TTC549 (cell line): Measurements from ENCODE around the gene TM4SF4.
"Not testable (repeated sequence)": the region's sequence is repeated elsewhere in the genome, so short reads cannot be mapped to it uniquely, and the experiment has no call there.

ENCODE experiments used
- FAIRE-seq: peaks from 2 replicates; lab custom pipeline; 2012; peaks lifted over from hg19 to GRCh38; lab: Jason Lieb, UNC

The TM4SF4 gene, protein sequence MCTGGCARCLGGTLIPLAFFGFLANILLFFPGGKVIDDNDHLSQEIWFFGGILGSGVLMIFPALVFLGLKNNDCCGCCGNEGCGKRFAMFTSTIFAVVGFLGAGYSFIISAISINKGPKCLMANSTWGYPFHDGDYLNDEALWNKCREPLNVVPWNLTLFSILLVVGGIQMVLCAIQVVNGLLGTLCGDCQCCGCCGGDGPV

DNA sequence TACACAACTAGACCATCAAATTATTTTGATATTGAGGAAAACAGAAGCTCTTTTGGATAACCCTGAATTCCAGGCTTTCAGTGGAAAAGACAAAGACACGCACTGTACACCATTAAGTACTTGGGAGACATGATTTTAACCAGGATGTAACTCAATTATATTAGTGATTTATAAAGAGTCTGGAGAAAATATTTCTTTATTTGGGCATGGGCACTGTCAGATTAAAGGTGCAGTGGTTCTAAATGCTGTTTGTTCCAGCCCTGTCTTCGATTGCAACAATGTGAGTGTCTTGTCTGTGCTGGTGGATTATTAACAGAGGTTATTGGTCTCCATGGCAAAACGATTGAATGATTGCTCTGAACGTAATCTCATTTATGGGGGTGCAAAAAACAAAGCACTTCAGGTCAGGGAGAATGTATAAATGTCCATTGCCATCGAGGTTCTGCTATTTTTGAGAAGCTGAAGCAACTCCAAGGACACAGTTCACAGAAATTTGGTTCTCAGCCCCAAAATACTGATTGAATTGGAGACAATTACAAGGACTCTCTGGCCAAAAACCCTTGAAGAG is at the start of gene TM4SF4:
Gene TM4SF4 (plus strand): TSS at position 448 of the 568 bp plus-strand sequence. CDS start 181 bp downstream, outside the sequence.
- FAIRE-seq: no peak

DNA sequence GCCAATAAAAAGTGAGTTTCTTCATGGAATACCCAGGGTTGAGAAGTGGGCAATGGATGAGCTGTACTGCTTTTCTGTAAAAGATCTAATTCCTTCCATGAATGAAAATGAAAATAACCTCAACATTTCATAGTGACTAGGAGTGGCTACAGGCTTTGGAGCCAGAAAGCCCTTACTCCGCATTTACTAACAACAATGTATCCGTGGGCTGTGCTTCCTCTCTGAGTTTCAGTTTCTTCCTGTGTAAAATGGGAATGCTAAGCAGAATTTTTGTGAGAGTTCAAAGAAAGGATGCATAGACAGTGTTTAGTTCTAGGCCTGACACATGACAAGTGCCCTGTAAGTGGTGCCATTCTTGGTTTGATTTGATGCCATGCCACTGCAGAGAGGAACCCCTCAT is 49.6 kb upstream of the TM4SF4 start:
- no peak for FAIRE-seq

DNA sequence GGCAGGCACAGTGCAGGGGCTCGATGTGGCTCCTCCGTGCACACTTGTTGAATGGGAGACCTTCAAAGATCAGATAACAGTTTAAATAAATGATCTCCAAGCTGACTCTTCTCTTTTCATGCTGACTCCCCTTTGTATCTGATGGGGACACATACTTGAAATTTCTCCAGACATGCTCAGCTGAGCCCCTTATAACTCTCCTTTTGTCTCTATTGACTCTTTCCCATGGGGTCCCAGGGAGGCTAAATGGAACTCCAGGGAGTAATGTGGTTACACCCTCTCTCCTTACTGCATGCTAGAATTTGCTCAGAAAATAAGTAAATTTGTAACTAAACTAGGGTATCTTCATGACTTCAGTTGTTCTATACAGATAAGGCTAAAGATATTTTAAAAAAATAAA is 48.2 kb upstream of the TM4SF4 start:
- no peak for FAIRE-seq

DNA sequence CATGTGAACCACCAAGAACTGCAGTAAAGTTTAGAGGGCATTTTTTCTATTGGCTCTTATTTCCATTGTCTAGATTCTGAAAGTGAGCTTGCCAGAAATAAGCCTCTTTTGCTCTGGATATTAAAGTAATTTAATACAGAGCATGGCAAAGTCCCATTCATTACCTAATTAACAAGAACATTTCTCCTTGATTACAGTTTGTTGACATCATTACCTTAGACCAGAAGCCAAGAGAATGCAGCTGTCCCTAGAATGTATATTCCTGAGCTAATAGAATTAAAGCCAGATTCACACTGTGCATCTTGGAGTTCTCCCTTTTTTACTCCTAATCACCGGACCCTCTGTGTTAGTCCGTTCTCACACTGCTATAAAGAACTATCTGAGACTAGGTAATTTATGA is 46.4 kb upstream of the TM4SF4 start:
- FAIRE-seq: no peak

DNA sequence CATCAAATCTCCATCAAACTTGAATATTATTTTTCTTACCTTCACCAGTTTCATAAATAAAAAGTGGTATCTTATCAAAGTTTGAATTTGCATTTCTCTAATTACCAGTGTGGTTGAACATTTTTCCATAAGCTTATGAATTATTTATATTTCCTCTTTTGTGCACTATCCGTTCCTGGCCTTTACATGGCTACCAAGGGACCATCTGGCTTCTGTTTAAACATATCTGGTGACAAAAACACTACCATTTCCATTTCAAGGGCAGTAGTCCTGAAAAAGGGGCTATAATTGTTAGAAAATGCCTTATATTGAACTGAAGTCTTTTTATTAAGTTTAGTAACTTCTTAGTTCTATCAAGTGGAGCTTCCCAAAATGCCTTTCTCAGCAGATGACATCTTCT is 44.3 kb upstream of the TM4SF4 start:
- no peak for FAIRE-seq

DNA sequence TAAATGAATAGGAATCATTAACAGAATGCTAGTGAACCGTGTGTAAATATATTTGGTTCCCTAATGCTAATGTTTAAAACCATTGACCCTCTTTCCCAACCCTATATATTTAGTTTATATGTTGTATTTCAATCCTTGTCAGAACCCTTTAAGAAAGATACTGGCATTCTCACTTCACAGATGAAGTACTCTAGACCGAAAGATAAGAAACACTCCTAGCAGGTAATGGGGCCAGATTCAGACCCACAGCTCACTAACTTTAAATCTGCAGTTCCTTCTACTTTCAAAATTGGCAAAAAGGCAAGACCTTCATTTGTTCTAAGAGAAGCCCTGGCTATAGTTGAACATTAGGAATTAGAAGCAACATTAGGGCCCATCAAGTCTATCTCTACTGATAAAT is 42.3 kb upstream of the TM4SF4 start:
- no peak for FAIRE-seq

DNA sequence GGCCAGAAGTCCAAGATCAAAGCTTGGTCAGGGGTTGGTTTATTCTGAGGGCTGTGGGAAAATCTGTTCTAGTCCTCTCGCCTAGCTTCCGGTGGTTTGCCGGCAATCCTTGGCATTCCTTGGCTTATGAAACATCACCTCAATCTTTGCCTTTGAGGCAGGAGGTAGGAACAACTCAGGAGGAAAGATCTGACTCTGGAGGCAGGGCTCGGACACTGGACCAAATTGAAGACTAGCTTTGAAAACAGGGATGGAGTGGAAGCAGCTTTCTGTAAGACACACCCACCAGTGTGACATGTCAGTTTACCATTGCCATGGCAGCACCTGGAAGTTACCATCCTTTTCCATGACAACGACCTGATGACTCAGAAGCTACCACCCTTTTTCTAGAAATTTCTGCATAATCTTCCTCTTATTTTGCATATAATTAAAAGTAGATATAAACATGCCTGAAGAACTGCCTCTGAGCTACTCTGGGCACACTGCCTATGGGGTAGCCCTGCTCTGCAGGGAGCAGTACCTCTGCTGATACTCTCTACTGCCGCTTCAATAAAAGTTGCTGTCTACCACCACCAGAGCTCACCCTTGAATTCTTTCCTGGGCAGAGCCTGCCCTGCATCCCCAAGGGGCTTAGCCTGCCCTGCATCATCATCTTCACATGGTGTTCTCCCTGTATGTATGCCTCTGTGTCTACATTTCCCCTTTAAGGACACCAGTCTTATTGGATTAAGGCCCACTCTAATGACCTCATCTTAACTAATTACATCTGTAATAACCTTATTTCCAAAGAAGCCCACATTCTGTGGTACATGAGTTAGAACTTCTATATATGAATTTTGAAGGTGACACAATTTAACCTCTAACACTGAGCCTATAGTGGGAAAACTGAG is 38.3 kb upstream of the TM4SF4 start:
- FAIRE-seq: no peak

DNA sequence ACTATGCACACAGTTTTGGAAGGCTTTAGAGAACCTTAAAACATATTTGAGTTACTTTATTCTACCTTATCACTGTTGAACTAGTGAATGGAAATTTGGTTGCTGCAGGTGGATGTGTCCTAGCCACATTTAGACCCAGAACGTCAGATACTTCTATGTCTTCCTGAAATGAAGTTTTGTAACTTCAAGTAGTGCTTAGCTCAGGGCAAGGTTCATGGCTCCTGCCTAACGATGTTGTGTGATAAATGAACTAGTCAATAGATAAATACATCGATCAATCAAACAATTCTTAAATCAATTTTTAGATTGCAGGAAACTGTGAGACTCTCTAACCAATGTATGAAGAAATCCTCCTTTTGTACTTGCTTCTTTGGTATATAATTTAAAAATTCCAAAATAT is 37.2 kb upstream of the TM4SF4 start:
- no peak for FAIRE-seq

DNA sequence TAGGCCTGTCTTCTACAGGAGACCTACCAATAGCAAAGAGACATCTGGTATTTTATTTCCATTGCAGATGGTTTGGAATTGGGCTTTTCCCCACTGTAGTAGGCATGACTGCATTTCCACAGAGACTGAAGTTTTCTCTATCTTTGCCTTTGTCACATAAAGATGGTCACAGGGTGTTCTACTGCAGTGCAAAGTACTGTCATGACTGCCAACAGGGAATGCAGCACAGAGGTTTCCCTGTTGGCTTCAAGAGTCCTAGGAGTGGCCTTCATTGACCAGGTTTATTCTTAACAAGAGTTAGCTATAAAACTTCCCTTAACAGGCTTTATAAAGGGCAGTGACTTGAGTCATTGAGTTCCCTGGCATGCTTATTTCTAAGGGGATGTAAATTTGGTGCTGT is 36.8 kb upstream of the TM4SF4 start:
- FAIRE-seq: no peak

DNA sequence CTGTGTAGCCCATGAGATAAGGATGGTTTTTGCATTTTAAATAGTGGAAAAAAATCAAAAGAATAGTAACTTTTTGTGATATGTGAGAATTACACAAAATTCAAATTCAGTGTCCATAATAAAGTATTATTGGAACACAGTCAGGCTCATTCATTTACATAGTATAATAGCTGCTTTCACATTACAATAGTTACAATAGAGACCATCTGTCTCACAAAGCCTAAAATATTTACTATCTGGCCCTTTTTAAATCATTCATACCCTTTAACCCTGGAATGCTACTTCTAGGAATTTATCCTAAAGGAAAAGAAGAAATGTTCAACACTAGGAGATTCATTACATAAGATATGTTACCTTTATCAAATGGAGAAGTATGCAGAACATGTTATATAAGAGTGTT is 35.5 kb upstream of the TM4SF4 start:
- FAIRE-seq: no peak

DNA sequence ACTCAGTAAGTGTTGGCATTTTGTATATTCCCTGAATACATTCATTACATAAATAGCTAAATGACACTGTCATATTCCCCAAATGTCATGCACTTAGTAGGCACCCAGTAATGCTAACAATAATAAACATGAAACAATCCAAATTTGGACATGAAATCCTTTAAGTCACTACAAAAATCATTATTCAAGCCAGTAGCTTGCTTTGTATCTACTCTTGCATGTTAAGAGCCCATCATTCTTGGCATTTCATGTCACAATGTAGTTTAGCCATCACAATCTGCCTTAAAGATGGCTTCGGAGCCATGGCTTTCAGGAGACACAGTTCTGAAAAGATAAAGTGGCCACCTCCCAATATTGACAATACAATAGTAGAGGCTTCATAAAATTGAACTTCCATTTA is 32.9 kb upstream of the TM4SF4 start:
- FAIRE-seq: no peak

DNA sequence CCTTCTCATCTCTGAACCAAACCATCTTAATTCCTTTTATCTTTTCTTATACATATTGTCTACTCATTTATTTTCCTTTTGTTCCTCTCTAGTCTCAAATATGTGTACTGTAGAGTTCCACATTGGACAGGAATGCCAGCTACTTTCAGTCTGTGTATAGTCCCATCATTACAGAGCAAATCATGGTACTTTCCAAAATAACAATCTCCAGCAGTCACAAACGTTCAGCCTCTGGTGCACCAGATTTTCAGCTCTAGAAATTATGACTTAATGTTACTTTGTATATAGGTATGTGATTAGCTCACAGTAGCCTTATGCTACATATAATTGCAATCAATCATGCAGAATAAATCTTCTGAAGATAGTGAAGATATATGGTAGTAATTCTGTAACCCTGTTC is 32.5 kb upstream of the TM4SF4 start:
- no peak for FAIRE-seq

DNA sequence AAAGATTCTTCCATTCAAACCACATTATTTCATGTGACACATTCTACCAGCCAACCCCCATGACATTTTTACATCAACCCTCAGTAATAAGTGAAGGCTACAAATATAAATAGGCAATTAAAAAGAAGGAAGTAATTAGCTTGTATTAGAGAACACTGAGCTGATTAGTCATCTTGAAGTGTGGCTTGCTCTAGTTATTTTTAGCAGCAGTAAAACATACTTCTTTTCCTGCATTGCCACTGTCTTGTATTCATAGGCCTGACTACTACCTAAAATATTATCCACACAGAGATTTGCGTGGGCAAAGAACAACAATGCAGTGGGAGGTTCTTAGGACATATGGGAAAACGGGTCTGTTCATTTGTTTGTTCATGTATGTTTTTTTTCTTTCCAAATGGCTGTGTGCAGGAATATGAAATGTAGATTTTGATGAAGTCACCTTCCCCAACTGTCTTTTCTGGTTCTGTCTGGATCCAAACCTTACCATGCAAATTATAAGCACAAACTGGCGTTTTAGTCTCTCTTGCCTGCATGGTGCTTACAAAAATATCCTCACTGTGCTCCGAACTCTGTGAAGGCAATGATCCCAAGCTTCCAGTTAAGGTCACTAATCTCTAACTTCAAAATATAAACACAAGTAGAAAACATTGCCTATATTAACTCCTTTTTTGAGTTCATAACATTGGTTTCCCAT is 31.5 kb upstream of the TM4SF4 start:
- no peak for FAIRE-seq

DNA sequence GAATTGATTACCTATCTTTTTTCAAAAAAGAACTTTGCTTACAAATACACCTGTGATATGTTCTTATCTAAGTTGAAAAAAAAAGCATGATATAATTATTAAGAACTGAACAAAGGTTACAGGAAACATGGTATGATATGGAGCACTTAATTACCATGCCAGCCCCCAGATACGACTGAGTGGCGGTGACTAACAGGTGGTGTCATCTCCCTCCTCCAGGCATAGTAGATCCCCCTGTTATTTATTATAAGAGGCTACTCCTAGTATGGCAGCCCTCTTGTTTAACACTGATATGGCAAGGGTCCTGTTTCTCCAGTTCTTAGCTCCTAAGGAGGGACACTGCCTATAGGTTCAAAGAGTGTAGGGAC is 31.0 kb upstream of the TM4SF4 start:
- FAIRE-seq: no peak

DNA sequence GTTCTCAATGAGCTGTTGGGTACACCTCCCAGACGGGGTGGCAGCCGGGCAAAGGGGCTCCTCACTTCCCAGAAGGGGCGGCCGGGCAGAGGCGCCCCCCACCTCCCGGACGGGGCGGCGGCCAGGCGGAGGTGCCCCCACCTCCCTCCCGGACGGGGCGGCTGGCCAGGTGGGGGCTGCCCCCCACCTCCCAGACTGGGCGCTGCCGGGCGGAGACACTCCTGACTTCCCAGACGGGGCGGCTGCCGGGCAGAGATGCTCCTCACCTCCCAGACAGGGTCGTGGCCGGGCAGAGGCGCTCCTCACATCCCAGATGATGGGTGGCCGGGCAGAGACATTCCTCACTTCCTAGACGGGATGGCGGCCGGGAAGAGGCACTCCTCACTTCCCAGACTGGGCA is 29.6 kb upstream of the TM4SF4 start:
- not testable (repeated sequence) for FAIRE-seq

DNA sequence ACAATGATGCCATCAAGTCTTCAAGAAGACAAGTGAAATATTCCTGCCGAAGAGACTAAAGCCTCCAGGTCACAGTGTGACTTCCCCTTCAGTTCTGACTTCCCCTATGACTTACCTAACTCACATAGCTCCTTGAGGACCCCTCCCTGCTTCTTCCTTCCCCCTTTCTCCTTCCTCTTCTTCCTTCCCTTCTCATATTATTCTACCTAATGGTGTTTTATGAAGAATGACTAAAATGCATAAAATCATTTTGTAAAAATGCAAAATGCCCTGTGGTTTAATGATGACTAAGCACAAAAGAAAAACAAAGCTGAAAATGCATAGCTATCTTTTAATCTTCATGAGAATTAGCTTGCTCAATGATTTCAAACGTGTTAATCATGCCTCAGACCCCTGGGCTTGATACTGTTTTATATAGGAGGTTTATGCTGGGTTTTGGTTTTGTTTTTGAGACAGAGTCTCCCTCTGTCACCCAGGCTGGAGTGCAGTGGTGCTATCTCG is 26.1 kb upstream of the TM4SF4 start:
- no peak for FAIRE-seq

DNA sequence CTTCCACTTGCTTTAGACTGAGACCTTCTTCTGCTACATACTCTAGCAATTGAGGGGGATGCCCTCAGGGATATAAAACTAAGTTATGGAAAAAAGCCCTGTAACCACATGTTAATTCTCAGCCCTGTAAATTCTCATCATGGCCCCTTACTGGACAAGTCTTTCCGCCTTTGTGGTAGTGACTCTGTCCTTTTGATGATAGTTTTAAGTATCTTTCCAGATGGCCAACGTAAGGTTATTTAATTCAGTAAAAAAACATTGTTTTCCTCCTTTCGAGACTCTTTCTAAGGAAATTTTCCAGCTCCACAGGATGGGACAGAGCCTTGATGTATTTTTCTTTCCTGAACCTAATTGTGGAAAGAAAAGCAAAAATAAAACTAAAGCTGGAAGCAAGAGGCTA is 25.3 kb upstream of the TM4SF4 start:
- no peak for FAIRE-seq

DNA sequence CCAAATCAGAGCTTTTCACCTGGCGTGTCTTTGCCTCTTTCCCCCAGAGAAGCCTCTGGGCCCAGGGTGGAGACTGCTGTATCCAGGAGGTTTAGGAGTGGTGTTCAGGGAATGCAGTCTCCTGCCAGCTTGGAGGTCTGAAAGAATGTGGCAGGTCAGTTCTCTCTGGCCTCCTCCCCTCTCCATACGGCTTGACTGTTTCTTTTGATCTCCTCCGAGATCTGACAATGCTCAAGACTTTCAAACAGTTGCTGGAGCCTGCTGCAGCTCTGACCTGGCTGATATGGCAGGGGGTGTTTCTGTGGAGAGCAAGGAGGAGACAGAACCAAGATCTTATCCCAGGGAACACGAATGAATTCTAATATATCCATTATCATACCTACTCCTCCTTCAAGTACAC is 24.7 kb upstream of the TM4SF4 start:
- FAIRE-seq: no peak

DNA sequence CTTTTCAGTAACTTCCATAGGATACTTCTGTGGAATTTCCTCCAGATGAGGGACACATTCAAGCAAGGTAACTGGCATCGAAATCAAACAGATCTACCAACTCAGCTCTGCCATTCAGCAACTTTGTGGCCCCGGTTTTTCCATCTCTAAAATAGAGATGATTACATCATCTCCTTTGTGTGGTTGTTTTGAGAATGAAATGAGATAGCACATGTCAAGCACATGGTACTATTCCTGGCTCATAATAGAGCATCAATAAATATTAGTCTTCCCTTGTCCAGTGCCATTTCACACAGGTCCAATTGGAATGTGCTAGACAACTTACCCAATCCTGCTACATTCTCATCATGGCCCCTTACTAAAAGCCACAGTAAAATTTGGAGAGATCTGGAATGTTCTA is 24.2 kb upstream of the TM4SF4 start:
- FAIRE-seq: no peak

DNA sequence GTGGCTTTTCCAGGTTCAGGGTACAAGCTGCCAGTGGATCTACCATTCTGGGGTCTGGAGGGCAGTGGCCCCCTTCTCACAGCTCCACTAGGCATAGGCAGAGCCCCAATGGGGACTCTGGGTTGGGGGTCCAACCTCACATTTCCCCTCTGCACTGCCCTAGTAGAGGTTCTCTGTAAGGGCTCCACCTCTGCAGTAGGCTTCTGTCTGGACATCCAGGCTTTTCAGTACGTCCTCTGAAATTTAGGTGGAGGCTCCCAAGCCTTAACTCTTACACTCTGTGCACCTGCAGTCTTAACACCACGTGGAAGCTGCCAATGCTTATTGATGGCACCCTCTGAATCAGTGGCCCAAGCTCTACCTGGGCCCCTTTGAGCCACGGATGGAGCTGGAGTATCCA is 22.5 kb upstream of the TM4SF4 start:
- FAIRE-seq: no peak

DNA sequence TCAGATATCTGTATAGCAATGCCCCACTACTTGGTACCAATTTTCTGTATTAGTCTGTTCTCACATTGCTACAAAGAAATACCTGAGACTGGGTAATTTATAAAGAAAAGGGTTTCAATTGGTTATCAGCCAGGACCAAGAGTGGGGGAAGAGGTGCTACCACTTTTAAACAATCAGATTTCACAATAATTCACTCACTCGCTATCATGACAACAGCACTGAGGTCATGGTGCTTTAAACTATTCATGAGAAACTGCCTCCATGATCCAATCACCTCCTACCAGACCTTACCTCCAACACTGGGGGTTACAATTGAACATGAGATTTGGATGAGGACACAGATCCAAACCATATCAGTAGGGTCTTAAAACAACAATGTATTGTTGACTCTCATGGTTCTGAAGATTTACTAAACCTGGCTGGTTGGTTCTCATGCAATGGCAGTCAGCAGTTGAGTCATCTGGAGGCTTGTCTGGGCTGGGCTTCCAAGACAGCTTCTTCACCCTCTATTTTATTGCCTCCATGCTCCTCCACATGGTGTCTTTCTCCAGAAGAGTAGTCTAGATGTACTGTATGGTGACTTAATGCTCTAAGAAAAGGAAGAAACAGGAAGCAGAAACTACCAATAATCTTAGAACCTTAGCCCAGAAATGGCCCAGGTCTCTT is 21.2 kb upstream of the TM4SF4 start:
- no peak for FAIRE-seq

DNA sequence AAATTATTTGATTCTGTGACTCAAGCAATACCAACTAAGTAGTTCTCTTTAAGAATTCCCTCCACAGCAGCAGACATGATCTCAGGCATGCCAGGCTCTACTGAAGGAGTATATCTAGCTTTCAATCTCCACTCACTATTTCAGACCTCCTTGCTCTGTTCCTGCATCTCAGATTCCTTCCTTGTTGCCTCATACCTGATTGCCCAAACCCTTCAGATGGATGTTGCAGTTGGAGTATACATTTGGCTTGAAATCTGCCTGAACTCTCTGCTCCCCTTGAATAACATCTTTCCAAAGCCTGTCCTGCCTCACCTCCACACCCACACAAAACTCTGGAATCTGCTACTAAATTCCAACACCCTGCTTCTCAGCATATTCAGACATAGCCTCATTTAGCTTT is 19.8 kb upstream of the TM4SF4 start:
- FAIRE-seq: no peak
